HG02610 (cell line): ENCODE data around the gene KBTBD6.
"Not testable (repeated sequence)": the region's sequence is repeated elsewhere in the genome, so short reads cannot be mapped to it uniquely, and the experiment has no call there.

Source experiments
- ATAC-seq: cut with Tn5 transposase; IDR thresholded peaks from one replicate; pipeline ENCODE4 v1.9.1; 2021; ENCODE audit warnings: mild to moderate bottlenecking, moderate library complexity; ENCODE audit not compliant: unreplicated experiment

Gene KBTBD6

GRCh38 chr13:41136396-41137031 lies 3.9 kb upstream of the KBTBD6 start:
- ATAC-seq = no peak

GRCh38 chr13:41133951-41134350 lies 1.3 kb upstream of the KBTBD6 start:
- ATAC-seq = no peak

DNA sequence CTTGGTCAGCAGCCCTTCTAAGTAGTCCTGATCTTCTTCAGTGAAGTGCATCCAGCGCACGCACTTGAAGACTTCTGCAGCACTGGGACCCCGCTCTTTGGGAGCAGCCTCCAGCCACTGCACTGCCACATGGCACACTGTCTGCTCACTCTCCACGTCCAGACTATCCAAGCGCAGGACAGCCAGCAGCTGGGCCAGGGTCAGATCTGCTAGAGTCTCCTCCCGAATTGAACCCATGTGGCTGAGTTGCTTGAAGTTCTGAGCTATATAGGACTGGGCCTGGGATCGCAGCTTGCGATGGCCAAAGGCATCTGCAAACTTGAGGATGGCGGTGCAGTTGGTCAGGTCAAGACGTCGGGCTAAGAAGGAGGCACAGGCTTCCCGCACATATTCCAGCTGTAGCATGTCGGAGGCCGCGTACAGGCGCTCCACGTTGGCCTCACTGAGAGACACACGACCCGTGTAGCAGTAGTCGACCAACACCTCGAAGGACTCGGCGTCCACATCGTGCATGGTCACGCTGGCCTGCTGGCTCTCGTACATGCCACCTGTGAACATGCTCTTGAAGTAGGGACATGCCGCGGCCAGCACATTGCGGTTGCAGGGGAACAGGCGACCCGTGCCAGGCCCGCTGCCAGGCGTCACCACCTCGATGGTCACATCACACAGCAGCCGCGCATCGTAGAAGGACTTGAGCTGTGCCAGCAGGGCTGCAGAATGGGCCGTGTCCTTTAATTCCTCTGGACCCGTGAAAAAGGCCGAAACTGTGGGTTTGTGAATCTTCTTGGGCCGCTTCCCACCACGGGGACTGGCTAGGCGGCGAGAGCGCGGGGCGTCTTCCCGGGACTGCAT lies 716 bp downstream of the KBTBD6 start:
- ATAC-seq = peak; percentile 3

GRCh38 chr13:41131189-41131588 lies 1.4 kb downstream of the KBTBD6 start:
- not testable (repeated sequence) for ATAC-seq

DNA sequence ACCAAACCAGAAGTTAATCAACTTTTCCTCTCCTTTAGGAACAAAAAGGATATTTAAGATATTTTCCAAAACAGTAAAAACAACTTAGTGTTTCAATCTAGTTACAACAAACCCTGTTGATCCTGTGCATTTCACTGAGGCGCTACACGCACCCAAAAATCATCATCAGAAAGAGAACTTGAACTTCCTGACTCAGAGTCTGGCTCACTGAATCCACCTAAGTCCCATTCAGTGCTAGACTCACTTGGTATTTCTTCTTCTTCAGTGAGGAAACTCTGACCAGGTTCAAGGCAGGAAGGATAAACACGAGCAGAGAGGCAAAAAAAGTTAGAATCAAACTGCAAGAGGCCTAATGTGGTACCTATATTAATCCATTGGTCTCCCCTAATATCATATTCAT lies 2.2 kb downstream of the KBTBD6 start:
- no peak for ATAC-seq

DNA sequence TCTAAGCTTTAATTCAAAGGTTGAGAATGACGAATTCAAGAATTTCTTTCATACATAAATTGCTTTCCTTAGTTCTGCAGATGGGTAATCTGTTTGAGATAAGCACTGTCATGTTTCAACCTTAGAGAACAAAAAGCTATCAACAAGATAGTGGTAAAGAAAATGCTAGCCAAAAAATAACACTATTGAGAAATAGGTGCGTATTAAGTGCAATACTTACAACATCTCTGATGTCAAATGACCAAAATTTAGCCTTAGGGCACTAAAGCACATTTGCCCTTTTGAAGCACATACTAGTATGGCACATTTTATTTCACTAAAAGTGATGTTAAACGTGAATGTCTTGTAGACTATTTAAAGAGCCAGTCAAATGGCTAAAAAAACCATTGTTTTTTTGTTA lies 4.9 kb downstream of the KBTBD6 start:
- ATAC-seq = no peak

GRCh38 chr13:41122838-41123237 lies 9.8 kb downstream of the KBTBD6 start:
- no peak for ATAC-seq

GRCh38 chr13:41117869-41118268 lies 14.7 kb downstream of the KBTBD6 start:
- no peak for ATAC-seq

GRCh38 chr13:41111454-41111853 lies 21.1 kb downstream of the KBTBD6 start:
- no peak for ATAC-seq

DNA sequence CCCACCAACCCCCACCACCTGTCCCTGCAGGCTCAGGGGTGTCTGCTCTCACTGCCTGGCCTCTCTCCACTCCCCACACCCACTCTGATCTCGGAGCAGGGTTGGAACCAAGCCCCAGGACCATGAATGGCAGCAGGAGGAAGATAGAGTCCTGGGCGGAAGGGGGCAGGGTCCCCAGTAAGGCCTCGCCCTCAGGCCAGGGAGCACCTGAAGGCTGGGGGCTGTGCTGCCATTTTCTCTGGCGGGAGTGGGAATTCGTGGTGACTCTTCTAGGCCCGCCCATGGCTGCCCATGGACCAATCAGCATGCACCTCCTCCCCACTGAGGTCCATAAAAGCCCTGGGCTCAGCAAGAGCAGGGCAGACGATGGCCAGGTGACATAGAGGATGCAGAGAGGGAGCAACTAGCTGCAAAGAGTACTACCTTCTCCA lies 25.0 kb downstream of the KBTBD6 start:
- ATAC-seq = no peak

DNA sequence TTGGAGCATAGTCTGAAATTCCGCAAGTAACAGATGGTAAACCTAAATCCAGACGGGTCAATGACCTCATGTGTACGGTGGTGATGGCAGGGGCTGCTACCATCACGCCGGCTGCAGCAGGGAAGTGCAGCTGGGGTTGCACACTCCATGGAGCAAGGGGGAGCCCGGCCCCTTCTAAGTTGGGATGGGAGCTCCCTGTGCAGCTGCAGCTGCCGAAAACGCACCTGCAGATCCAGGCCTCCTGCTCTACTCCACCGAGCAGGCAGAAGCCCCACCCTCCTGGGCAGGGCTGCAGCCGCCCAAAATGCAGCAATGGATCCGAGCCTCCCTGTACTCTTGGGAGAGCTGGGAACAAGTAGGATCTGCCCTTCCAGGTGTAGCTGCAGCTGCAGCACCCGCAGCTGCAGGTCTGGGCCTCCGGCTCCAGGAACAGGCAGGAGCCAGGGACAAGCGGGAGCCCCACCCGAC lies 25.5 kb downstream of the KBTBD6 start:
- ATAC-seq = no peak

- no peak for ATAC-seq
Observed at GRCh38 chr13:41099986-41100385, 32.6 kb downstream of the KBTBD6 start.

DNA sequence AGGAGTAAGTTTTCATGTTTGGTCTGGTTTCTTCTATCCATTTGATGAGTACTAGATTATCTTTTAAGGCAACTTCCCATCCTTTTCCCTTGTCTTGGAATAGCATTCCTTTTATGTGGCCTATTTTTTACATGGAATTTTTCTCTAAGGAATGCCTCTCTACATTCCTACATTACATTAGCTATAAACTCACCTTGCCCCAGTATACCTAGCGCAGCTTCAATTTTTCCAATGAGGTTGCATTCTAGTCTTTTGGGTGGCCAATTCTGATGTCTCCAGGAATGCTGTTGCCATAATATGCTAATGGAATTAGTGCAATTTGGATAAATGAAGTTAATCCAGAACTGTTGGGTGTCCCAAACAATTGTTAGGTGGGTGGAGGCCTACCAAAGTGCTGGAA lies 33.8 kb downstream of the KBTBD6 start:
- ATAC-seq = no peak

GRCh38 chr13:41095681-41096080 lies 36.9 kb downstream of the KBTBD6 start:
- not testable (repeated sequence) for ATAC-seq

GRCh38 chr13:41085961-41086585 lies 46.5 kb downstream of the KBTBD6 start:
- ATAC-seq = no peak

GRCh38 chr13:41079725-41080124 lies 52.9 kb downstream of the KBTBD6 start:
- no peak for ATAC-seq
